Smooth muscle cell (in vitro differentiated cells): ENCODE measurements around the gene UGT1A10. TPM values are rescaled to one million over a fixed set of nuclear protein-coding genes. Genes with fewer than 3 reads are reported as not detected.

Experiments
- DNase-seq: peaks from one replicate; lab custom pipeline; 2025; ENCODE audit not compliant: unreplicated experiment; lab: John Stamatoyannopoulos, UW
- H2AFZ ChIP-seq: fragments of 200-600 bp; sonication (generic); 2 replicates; pipeline ENCODE4 v1.6.0; 2016; ENCODE audit warnings: antibody characterized with exemption, low read depth, mild to moderate bottlenecking
- H3F3A ChIP-seq: fragments of 200-600 bp; sonication (generic); 2 replicates; pipeline ENCODE4 v1.6.0; 2017; ENCODE audit warnings: antibody characterized with exemption, low read depth
- H3K27ac ChIP-seq: fragments of 200-600 bp; sonication (generic); 2 replicates; pipeline ENCODE4 v1.5.1; 2016; ENCODE audit warnings: low read depth, mild to moderate bottlenecking
- H3K27me3 ChIP-seq: fragments of 200-600 bp; sonication (generic); 2 replicates; pipeline ENCODE4 v1.6.1; 2016; ENCODE audit warnings: low read depth, mild to moderate bottlenecking
- H3K36me3 ChIP-seq: fragments of 200-600 bp; sonication (generic); 2 replicates; pipeline ENCODE4 v1.5.1; 2016; ENCODE audit warnings: low read depth
- H3K4me1 ChIP-seq: fragments of 200-600 bp; sonication (generic); 2 replicates; pipeline ENCODE4 v1.5.1; 2016; ENCODE audit warnings: low read depth
- H3K4me2 ChIP-seq: fragments of 200-600 bp; sonication (generic); 2 replicates; pipeline ENCODE4 v1.6.0; 2016; ENCODE audit warnings: mild to moderate bottlenecking
- H3K4me3 ChIP-seq: fragments of 200-600 bp; sonication (generic); 2 replicates; pipeline ENCODE4 v1.5.1; 2016; ENCODE audit warnings: mild to moderate bottlenecking
- H3K79me2 ChIP-seq: fragments of 200-600 bp; sonication (generic); 2 replicates; pipeline ENCODE4 v1.6.0; 2016; ENCODE audit warnings: low read depth, mild to moderate bottlenecking
- H3K9ac ChIP-seq: fragments of 200-600 bp; sonication (generic); 2 replicates; pipeline ENCODE4 v1.6.0; 2016; ENCODE audit warnings: low read depth
- H3K9me3 ChIP-seq: fragments of 200-600 bp; sonication (generic); replicated peaks from 2 replicates; pipeline ENCODE4 v1.5.1; 2016; ENCODE audit warnings: low read depth
- H4K20me1 ChIP-seq: fragments of 200-600 bp; sonication (generic); 2 replicates; pipeline ENCODE4 v1.6.0; 2016; ENCODE audit warnings: low read depth
- WGBS: methylation state at CpG from one replicate; pipeline ENCODE4 v1.1.7; 2016; ENCODE audit warnings: low lambda C conversion rate; 5-methylcytosine and 5-hydroxymethylcytosine counted together
- polyA plus RNA-seq: library from polyadenylated mRNA; unstranded; fragments of >200 nt; fragmentation: Nextera tagmentation; extraction: Ambion mirVana; gene quantifications from 2 replicates; pipeline ENCODE4 v1.2.1, GENCODE V29; 2016
- total RNA-seq: library from RNA; depleted of rRNA; stranded (reverse); fragments of >200 nt; gene quantifications from 2 replicates; pipeline ENCODE4 v1.2.3, GENCODE V29; 2014
- TF ChIP-seq, protein P1 (sequence below): fragments of 200-600 bp; sonication (generic); IDR thresholded peaks from 2 replicates; pipeline ENCODE4 v1.5.1; 2017; ENCODE audit warnings: borderline replicate concordance, mild to moderate bottlenecking, antibody characterized with exemption; ENCODE audit not compliant: insufficient read depth, poor library complexity, severe bottlenecking

The UGT1A10 gene
- total and polyA plus RNA-seq, 2 experiments from 2014 or later, result not detected

DNA sequence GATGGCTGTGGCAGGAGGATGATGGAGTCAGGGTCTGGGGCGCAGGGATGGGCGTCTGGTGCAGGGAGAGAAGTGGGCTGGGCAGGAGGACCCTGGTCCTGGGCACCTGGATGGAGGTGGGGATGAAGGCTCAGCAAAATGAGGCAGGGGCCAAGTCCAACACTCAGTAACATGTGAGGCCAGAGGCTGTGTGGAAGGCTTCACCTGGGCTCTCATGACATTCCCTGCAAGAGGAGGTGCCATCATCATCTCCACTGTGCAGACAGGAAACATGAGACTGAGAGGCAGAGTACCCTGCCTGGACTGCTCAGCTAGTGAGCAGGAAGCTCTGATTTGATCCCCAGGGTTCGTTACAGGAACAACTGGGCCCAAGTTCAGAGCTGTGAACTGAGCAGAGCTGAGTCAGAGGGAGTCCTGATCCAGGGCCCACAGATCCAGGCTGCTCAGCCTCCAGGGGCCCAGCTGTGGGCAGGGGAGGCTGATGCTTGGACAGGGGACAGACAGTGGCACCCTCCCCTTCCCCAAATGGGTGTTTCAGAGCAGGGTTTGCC lies 181.2 kb downstream of the UGT1A10 start:
- Histone ChIP-seq H2AFZ (no peak overlapping the region), H3K27me3 (no peaks in the 10 kb centered on the region), H3K4me2 (no peak overlapping the region), H3K4me1 (no peaks in the 10 kb centered on the region), H3K9ac (no peak overlapping the region), H3K79me2 (no peaks in the 10 kb centered on the region), H3K27ac (no peak overlapping the region), H4K20me1 (no peaks in the 10 kb centered on the region), H3K4me3 (no peak overlapping the region), H3F3A (no peaks in the 10 kb centered on the region), H3K9me3 (no peaks in the 10 kb centered on the region), H3K36me3 (no peaks in the 10 kb centered on the region)
- WGBS, result 68% methylated on average over 3 of the region's 3 CpGs
- TF ChIP-seq, protein P1, sequence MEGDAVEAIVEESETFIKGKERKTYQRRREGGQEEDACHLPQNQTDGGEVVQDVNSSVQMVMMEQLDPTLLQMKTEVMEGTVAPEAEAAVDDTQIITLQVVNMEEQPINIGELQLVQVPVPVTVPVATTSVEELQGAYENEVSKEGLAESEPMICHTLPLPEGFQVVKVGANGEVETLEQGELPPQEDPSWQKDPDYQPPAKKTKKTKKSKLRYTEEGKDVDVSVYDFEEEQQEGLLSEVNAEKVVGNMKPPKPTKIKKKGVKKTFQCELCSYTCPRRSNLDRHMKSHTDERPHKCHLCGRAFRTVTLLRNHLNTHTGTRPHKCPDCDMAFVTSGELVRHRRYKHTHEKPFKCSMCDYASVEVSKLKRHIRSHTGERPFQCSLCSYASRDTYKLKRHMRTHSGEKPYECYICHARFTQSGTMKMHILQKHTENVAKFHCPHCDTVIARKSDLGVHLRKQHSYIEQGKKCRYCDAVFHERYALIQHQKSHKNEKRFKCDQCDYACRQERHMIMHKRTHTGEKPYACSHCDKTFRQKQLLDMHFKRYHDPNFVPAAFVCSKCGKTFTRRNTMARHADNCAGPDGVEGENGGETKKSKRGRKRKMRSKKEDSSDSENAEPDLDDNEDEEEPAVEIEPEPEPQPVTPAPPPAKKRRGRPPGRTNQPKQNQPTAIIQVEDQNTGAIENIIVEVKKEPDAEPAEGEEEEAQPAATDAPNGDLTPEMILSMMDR, result no peak
- DNase-seq, result no peak

DNA sequence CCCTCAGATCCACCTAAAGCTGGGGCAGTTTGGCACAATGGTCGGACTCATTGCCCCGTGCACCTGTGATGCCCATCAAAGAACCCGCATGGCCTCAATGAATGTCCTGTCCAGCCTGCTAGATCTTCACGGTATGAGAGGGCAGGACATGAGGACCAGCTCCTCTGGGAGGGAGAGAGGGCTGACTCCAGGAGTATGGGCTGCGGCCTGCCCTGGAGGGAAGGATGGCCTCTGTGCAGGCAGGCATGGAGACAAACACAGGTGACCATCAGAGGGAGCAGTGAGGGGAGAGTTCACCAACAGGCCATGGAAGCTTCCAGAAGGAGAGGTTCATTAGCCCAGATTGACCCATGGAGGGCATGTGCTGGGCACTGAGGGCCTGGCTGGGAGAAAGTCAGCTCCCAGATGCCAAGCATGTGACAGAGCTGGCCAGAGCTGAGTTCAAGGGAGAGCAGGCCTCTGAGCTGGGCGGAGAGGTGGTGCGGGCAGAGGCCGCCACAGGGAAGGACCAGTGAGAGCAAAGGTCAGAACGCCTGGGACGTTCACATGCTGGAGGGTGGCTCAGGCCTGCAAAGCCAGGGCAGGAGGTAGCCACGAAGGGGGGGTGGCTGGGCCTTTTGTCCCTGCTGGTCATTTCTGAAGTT lies 181.9 kb downstream of the UGT1A10 start:
- Histone ChIP-seq H4K20me1 (no peaks in the 10 kb centered on the region), H3K4me1 (no peaks in the 10 kb centered on the region), H3K4me2 (no peak overlapping the region), H3F3A (no peaks in the 10 kb centered on the region), H3K79me2 (no peaks in the 10 kb centered on the region), H3K27me3 (no peaks in the 10 kb centered on the region), H3K36me3 (no peaks in the 10 kb centered on the region), H3K27ac (no peak overlapping the region), H3K9ac (no peak overlapping the region), H2AFZ (no peak overlapping the region), H3K4me3 (no peak overlapping the region), H3K9me3 (no peaks in the 10 kb centered on the region)
- DNase-seq, result no peak
- WGBS, result 97% methylated on average over 11 of the region's 11 CpGs
- TF ChIP-seq, protein P1, result no peak

DNA sequence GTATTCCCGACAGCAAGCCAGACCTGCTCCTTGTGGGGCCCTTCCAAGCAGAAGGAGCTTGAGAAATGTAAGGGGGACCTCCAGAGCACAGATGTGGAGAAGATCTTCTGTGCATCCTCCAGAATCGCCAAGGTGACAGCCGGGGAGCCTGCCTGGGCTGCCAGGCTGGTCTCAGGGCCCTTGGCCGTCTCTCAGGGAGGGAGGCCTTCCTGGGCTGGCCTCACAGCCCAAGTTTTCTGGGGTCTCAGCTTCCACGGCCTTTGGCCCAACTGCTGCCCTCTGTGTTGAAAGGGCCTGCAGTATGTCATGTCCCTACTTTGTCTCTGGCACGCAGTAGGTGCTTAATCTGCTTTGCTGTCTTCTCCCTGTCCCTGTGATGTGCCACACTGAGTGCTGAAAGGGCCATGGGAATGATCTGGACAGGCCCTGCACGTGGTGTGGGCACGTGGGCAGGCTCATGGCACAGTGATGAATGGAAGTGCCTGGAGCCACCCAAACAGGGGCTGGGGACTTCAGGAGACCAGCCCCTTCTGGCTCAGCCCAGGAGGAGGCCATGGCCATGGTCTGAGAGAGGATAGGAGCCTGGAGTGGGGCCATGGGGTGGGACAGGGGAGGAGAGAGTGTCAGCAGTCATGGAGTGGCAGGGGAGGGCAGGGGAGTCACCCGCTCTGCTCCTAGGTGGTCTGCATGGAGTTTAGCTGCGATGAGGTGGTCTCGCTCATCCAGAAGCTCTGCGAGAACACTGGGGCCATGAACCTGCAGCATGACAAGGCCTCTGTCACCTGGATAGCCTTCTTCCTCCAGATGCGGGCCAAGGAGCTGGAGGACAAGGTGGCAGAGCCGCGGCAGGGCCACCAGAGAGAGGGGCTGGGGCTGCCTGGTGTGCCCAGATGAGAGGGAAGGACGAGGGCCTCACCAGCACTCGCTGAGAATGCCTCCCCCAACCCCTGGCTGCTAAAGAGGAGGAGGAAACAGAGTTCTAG lies 182.7 kb downstream of the UGT1A10 start:
- no peak overlapping the region for H2AFZ ChIP-seq
- no peaks in the 10 kb centered on the region for H3K27me3 ChIP-seq
- H3K9me3 ChIP-seq, result no peaks in the 10 kb centered on the region
- no peaks in the 10 kb centered on the region for H3K4me1 ChIP-seq
- no peak for DNase-seq
- 85% methylated on average over 17 of the region's 17 CpGs for WGBS
- H3F3A ChIP-seq, result no peaks in the 10 kb centered on the region
- H3K9ac ChIP-seq, result no peak overlapping the region
- no peaks in the 10 kb centered on the region for H3K36me3 ChIP-seq
- H3K27ac ChIP-seq, result no peak overlapping the region
- no peaks in the 10 kb centered on the region for H3K79me2 ChIP-seq
- H3K4me3 ChIP-seq, result no peak overlapping the region
- H3K4me2 ChIP-seq, result no peak overlapping the region
- TF ChIP-seq, protein P1, result no peak
- no peaks in the 10 kb centered on the region for H4K20me1 ChIP-seq
